ENCODE data around the gene CWC27. TPM values are rescaled to one million over a fixed set of nuclear protein-coding genes. Genes with fewer than 3 reads are reported as not detected.

CWC27 gene
- total RNA-seq, 1 experiment from 2014 or later: 32.9 TPM

DNA sequence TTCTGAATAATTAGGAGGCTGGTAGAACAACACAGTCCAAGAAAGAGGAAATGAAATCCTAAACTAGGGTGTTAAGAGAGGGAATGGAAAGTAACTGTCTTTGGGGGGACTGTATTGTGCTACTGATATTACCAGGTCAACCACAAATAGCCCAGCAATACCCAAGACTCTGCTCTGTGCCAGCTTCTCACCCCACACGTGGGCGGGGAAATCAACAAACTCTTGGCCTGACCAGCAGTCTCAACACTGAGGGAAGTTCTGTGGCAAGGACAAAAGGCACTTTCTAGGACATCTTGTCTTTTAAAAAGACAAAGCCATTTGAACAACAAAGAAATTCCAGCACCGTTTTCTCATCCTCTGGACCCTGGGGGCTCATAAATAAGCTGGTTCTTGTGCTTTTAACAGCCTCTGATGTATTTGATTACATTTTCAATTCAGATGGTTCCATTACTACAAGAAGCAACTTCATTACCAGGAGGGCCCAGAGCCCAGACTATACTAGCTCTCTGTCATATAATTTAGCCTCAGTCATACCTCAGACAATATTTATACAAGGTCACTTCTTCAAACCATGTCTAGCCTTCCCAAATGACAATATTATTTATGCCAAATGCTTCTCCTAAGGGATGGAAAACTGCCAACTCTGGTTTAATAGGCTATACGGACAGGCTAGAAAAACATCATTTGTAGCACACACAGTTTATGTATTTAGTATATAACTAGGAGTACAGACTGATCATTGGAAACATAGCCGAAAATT lies 297.8 kb downstream of the CWC27 start:
- ChIA-PET POLR2A (no interaction called here), CTCF (no interaction called here)
- no peak overlapping the region for H3K27ac Mint-ChIP-seq (ENCODE audit: unreplicated experiment)
- H3K27me3 ChIP-seq (replicated peaks; ENCODE audit: control insufficient read depth, insufficient read depth, low read length): no peaks in the 10 kb centered on the region
- no TSS peak for BruUV-seq (replicated peaks)
- H3K27me3 Mint-ChIP-seq (ENCODE audit: insufficient read depth, unreplicated experiment): peaks cover 11% of the 10 kb centered on the region
- H3K9me3 ChIP-seq: no peaks in the 10 kb centered on the region
- H3K36me3 ChIP-seq (ENCODE audit: control insufficient read depth, insufficient read depth, low read length): no peaks in the 10 kb centered on the region
- intact Hi-C loops (cut with micrococcal nuclease; ENCODE audit: unreplicated experiment): no loop called here
- H3K4me3 ChIP-seq (ENCODE audit: low read depth, low read length): no peak overlapping the region
- no peak overlapping the region for H3K4me3 Mint-ChIP-seq (ENCODE audit: unreplicated experiment)
- H3K9me3 Mint-ChIP-seq (ENCODE audit: unreplicated experiment): no peaks in the 10 kb centered on the region
- TF ChIP-seq, protein P1, sequence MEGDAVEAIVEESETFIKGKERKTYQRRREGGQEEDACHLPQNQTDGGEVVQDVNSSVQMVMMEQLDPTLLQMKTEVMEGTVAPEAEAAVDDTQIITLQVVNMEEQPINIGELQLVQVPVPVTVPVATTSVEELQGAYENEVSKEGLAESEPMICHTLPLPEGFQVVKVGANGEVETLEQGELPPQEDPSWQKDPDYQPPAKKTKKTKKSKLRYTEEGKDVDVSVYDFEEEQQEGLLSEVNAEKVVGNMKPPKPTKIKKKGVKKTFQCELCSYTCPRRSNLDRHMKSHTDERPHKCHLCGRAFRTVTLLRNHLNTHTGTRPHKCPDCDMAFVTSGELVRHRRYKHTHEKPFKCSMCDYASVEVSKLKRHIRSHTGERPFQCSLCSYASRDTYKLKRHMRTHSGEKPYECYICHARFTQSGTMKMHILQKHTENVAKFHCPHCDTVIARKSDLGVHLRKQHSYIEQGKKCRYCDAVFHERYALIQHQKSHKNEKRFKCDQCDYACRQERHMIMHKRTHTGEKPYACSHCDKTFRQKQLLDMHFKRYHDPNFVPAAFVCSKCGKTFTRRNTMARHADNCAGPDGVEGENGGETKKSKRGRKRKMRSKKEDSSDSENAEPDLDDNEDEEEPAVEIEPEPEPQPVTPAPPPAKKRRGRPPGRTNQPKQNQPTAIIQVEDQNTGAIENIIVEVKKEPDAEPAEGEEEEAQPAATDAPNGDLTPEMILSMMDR (IDR thresholded peaks at IDR 0.05; ENCODE audit: insufficient read depth in 1 of 2, low read depth in 1 of 2, low read length in 1 of 2, severe bottlenecking in 1 of 2, unreplicated experiment in 1 of 2): no peak
- H3K4me1 ChIP-seq: no peaks in the 10 kb centered on the region
- DNase-seq: no peak
- H3K36me3 Mint-ChIP-seq (ENCODE audit: insufficient read depth, unreplicated experiment): no peaks in the 10 kb centered on the region
- H3K4me1 Mint-ChIP-seq (ENCODE audit: low read depth, unreplicated experiment): no peaks in the 10 kb centered on the region

DNA sequence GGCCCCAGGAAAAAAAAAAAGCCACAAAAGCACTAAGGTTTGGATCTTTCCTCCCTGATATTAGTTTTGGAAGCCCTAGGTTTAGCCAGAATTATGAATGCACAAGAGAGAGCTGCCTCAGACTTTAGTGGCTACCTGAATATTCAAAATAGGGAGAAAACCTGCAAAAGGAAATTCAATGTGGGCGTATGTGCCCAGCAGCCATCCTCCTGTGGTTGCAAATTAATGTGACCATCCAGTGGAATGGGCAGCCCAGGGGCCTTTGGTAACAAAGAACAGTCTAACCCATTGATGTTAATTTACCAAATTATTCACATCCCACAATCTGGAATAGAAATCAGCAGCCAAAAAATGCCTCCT lies 298.4 kb downstream of the CWC27 start:
- no peak overlapping the region for H3K4me3 Mint-ChIP-seq (ENCODE audit: unreplicated experiment)
- H3K4me1 Mint-ChIP-seq (ENCODE audit: low read depth, unreplicated experiment): no peaks in the 10 kb centered on the region
- H3K27ac Mint-ChIP-seq (ENCODE audit: unreplicated experiment): no peak overlapping the region
- peaks cover 11% of the 10 kb centered on the region for H3K27me3 Mint-ChIP-seq (ENCODE audit: insufficient read depth, unreplicated experiment)
- TF ChIP-seq, protein P1 (IDR thresholded peaks at IDR 0.05; ENCODE audit: insufficient read depth in 1 of 2, low read depth in 1 of 2, low read length in 1 of 2, severe bottlenecking in 1 of 2, unreplicated experiment in 1 of 2): no peak
- Histone ChIP-seq H3K4me3 (ENCODE audit: low read depth, low read length) (no peak overlapping the region), H3K4me1 (no peaks in the 10 kb centered on the region), H3K9me3 (no peaks in the 10 kb centered on the region), H3K36me3 (ENCODE audit: control insufficient read depth, insufficient read depth, low read length) (no peaks in the 10 kb centered on the region), H3K27me3 (replicated peaks; ENCODE audit: control insufficient read depth, insufficient read depth, low read length) (no peaks in the 10 kb centered on the region)
- ChIA-PET CTCF (no interaction called here), POLR2A (no interaction called here)
- no peak for DNase-seq
- intact Hi-C loops (cut with micrococcal nuclease; ENCODE audit: unreplicated experiment): no loop called here
- H3K9me3 Mint-ChIP-seq (ENCODE audit: unreplicated experiment): no peaks in the 10 kb centered on the region
- no TSS peak for BruUV-seq (replicated peaks)
- H3K36me3 Mint-ChIP-seq (ENCODE audit: insufficient read depth, unreplicated experiment): no peaks in the 10 kb centered on the region

Other genes with a start within 250 kb of the CWC27 start
- gene SHISAL2B, start 78.4 kb upstream of the CWC27 start, total RNA-seq (2022): not detected in 2 replicates
- gene SREK1IP1, start 239 bp upstream of the CWC27 start, total RNA-seq (2022): 21.7 and 21.9 TPM in 2 replicates